H9 (cell line): ENCODE data around the gene ATP2B2. TPM values are rescaled to one million over a fixed set of nuclear protein-coding genes. Genes with fewer than 3 reads are reported as not detected.

Experiments used
- DNase-seq: peaks from one replicate; pipeline ENCODE4 v3.0.0-alpha.2; 2017
- H2AFZ ChIP-seq: one replicate; pipeline ENCODE4 v1.6.1; 2013; ENCODE audit warnings: mild to moderate bottlenecking, low read length, control low read depth, moderate library complexity
- H2AK5ac ChIP-seq: 2 replicates; pipeline ENCODE4 v1.6.1; 2013; ENCODE audit warnings: low read length, control low read depth, mixed read lengths; ENCODE audit not compliant: insufficient read length
- H2BK120ac ChIP-seq: one replicate; pipeline ENCODE4 v1.6.1; 2013; ENCODE audit warnings: low read depth, mild to moderate bottlenecking, low read length, control low read depth, inconsistent platforms; ENCODE audit not compliant: poor library complexity, severe bottlenecking
- H2BK12ac ChIP-seq: 2 replicates; pipeline ENCODE4 v1.6.1; 2013; ENCODE audit warnings: low read length, control low read depth, mixed read lengths, low read depth; ENCODE audit not compliant: insufficient read length
- H2BK15ac ChIP-seq: 2 replicates; pipeline ENCODE4 v1.6.1; 2013; ENCODE audit warnings: low read depth, low read length, control low read depth
- H2BK20ac ChIP-seq: one replicate; pipeline ENCODE4 v1.6.1; 2013; ENCODE audit warnings: low read depth, mild to moderate bottlenecking, low read length, control low read depth, inconsistent platforms; ENCODE audit not compliant: poor library complexity, severe bottlenecking
- H2BK5ac ChIP-seq: 2 replicates; pipeline ENCODE4 v1.6.1; 2013; ENCODE audit warnings: low read length, control low read depth, mixed read lengths; ENCODE audit not compliant: insufficient read length
- H3K14ac ChIP-seq: 2 replicates; pipeline ENCODE4 v1.6.1; 2013; ENCODE audit warnings: low read length, control low read depth; ENCODE audit not compliant: insufficient read depth
- H3K18ac ChIP-seq: 2 replicates; pipeline ENCODE4 v1.6.1; 2013; ENCODE audit warnings: low read depth, mild to moderate bottlenecking, mixed read lengths, low read length, control low read depth; ENCODE audit not compliant: insufficient read length
- H3K23ac ChIP-seq: 2 replicates; pipeline ENCODE4 v1.6.1; 2013; ENCODE audit warnings: low read length, control low read depth, mixed read lengths, low read depth; ENCODE audit not compliant: insufficient read length
- H3K23me2 ChIP-seq: 2 replicates; pipeline ENCODE4 v1.6.1; 2013; ENCODE audit warnings: low read depth, mild to moderate bottlenecking, mixed read lengths, low read length, control low read depth; ENCODE audit not compliant: insufficient read length, poor library complexity, severe bottlenecking
- H3K27ac ChIP-seq: 2 replicates; pipeline ENCODE4 v1.5.1; 2013; ENCODE audit warnings: low read length, control low read depth, mixed read lengths, low read depth; ENCODE audit not compliant: insufficient read length
- H3K27me3 ChIP-seq: 2 replicates; pipeline ENCODE4 v1.6.1; 2013; ENCODE audit warnings: low read length, control low read depth, inconsistent platforms; ENCODE audit not compliant: insufficient read depth
- H3K4ac ChIP-seq: 2 replicates; pipeline ENCODE4 v1.6.1; 2013; ENCODE audit warnings: low read depth, mild to moderate bottlenecking, control low read depth, inconsistent platforms, low read length, moderate library complexity
- H3K4me1 ChIP-seq: 2 replicates; pipeline ENCODE4 v1.6.1; 2013; ENCODE audit warnings: low read length, control low read depth, inconsistent platforms; ENCODE audit not compliant: insufficient read depth
- H3K4me2 ChIP-seq: 2 replicates; pipeline ENCODE4 v1.6.1; 2013; ENCODE audit warnings: low read length, control low read depth, mixed read lengths; ENCODE audit not compliant: insufficient read length, insufficient read depth
- H3K56ac ChIP-seq: 2 replicates; pipeline ENCODE4 v1.6.1; 2013; ENCODE audit warnings: low read depth, mild to moderate bottlenecking, mixed read lengths, low read length, control low read depth; ENCODE audit not compliant: insufficient read length
- H3K79me1 ChIP-seq: 2 replicates; pipeline ENCODE4 v1.6.1; 2013; ENCODE audit warnings: low read depth, mild to moderate bottlenecking, moderate library complexity, low read length, control low read depth, inconsistent platforms; ENCODE audit not compliant: insufficient read depth, poor library complexity, severe bottlenecking
- H3K79me2 ChIP-seq: 2 replicates; pipeline ENCODE4 v1.6.1; 2013; ENCODE audit warnings: low read length, control low read depth, inconsistent platforms; ENCODE audit not compliant: insufficient read depth
- H3K9ac ChIP-seq: 2 replicates; pipeline ENCODE4 v1.6.1; 2013; ENCODE audit warnings: low read length, control low read depth, mixed read lengths; ENCODE audit not compliant: insufficient read length; ENCODE audit errors: extremely low read depth
- H3K9me3 ChIP-seq: one replicate; pipeline ENCODE4 v1.6.1; 2013; ENCODE audit warnings: low read depth, low read length, inconsistent platforms; ENCODE audit not compliant: control insufficient read depth
- H3T11ph ChIP-seq: one replicate; pipeline ENCODE4 v1.6.1; 2013; ENCODE audit warnings: mild to moderate bottlenecking, low read length, control low read depth, inconsistent platforms
- H4K20me1 ChIP-seq: one replicate; pipeline ENCODE4 v1.6.1; 2013; ENCODE audit not compliant: control insufficient read depth, insufficient read length, insufficient read depth
- H4K5ac ChIP-seq: 2 replicates; pipeline ENCODE4 v1.6.1; 2013; ENCODE audit warnings: low read depth, mild to moderate bottlenecking, mixed read lengths, low read length, control low read depth; ENCODE audit not compliant: insufficient read length
- H4K8ac ChIP-seq: replicated peaks from 2 replicates; pipeline ENCODE4 v1.6.1; 2013; ENCODE audit warnings: low read length, control low read depth, mixed read lengths, low read depth; ENCODE audit not compliant: insufficient read length
- H4K91ac ChIP-seq: 2 replicates; pipeline ENCODE4 v1.6.1; 2013; ENCODE audit warnings: low read depth, mild to moderate bottlenecking, moderate library complexity, mixed read lengths, low read length, control low read depth; ENCODE audit not compliant: insufficient read length
- H3K27ac Mint-ChIP-seq, 3 experiments: 2 replicates in 2 of 3; 3 replicates in 1 of 3; pipeline ENCODE4 v1.8.0; 2020 to 2021; ENCODE audit warnings: mixed read lengths in 3 of 3, mild to moderate bottlenecking in 1 of 3, moderate library complexity in 1 of 3
- H3K27me3 Mint-ChIP-seq: 2 replicates; pipeline ENCODE4 v1.8.0; 2021; ENCODE audit warnings: low read depth, mild to moderate bottlenecking, moderate library complexity, mixed read lengths
- H3K36me3 Mint-ChIP-seq, 3 experiments: 2 replicates in 2 of 3; 3 replicates in 1 of 3; pipeline ENCODE4 v1.8.0; 2020 to 2021; ENCODE audit warnings: low read depth in 3 of 3, mixed read lengths in 3 of 3; ENCODE audit not compliant: insufficient read depth in 1 of 3
- H3K4me1 Mint-ChIP-seq, 2 experiments: 2 replicates each; pipeline ENCODE4 v1.8.0; 2020; ENCODE audit warnings: mixed read lengths in 2 of 2
- H3K4me3 Mint-ChIP-seq, 2 experiments: 2 replicates in 1 of 2; 3 replicates in 1 of 2; pipeline ENCODE4 v1.8.0; 2020 to 2021; ENCODE audit warnings: mild to moderate bottlenecking in 2 of 2, mixed read lengths in 2 of 2, moderate library complexity in 1 of 2
- H3K9me3 Mint-ChIP-seq, 2 experiments: 2 replicates in 1 of 2; 3 replicates in 1 of 2; pipeline ENCODE4 v1.8.0; 2020; ENCODE audit warnings: mild to moderate bottlenecking in 2 of 2, mixed read lengths in 2 of 2, moderate library complexity in 1 of 2
- CTCF ChIP-seq: fragments of 200-600 bp; sonication (generic); conservative IDR thresholded peaks from 3 replicates; pipeline ENCODE4 v1.8.0; 2021; ENCODE audit warnings: antibody characterized with exemption, mild to moderate bottlenecking
- WGBS: extraction: QIAGEN DNeasy Blood & Tissue Kit; methylation state at CpG from one replicate; pipeline ENCODE4 v1.1.7; 2013; ENCODE audit warnings: missing lambda C conversion rate, low lambda C conversion rate, mixed read lengths; ENCODE audit not compliant: insufficient read length; ENCODE audit errors: extremely low coverage; 5-methylcytosine and 5-hydroxymethylcytosine counted together
- total RNA-seq: library from RNA; stranded (reverse); gene quantifications from 2 replicates; pipeline ENCODE4 v1.2.1, GENCODE V29; 2021

ATP2B2 gene
- total RNA-seq, 1 experiment from 2014 or later = 0.33 TPM

- no peak for DNase-seq
- H3K9me3 ChIP-seq = no peaks in the 10 kb centered on the region
- no peak overlapping the region for H3T11ph ChIP-seq
- H2BK120ac ChIP-seq = no peak overlapping the region
- no peak overlapping the region for H3K27ac ChIP-seq
- Mint-ChIP-seq H3K36me3 (no peaks in the 10 kb centered on the region), H3K4me3 (no peak overlapping the region), H3K27me3 (peaks cover 1% of the 10 kb centered on the region; the same call in 1 of the 2 replicates), H3K27ac (peak overlapping the region in 1 of 3 experiments; percentile 32; a peak in 2 of 7 replicates), H3K4me1 (0 out of 4 replicates have a peak, but pooled peaks cover 0 to 2% of the 10 kb centered on the region in 2 experiments), H3K9me3 (no peaks in the 10 kb centered on the region; a peak in 1 of 5 replicates)
- H3K27me3 ChIP-seq = no peaks in the 10 kb centered on the region
- no peak overlapping the region for H4K91ac ChIP-seq
- no peak overlapping the region for H3K56ac ChIP-seq
- no peak overlapping the region for H2BK20ac ChIP-seq
- no peak overlapping the region for H3K4me2 ChIP-seq
- no peak overlapping the region for H3K14ac ChIP-seq
- no peak overlapping the region for H2BK5ac ChIP-seq
- TF ChIP-seq CTCF = no peak
- H2BK15ac ChIP-seq = no peak overlapping the region
- H3K9ac ChIP-seq = no peak overlapping the region
- WGBS = no CpG with 5 or more reads among the region's 16 CpGs
- H3K79me1 ChIP-seq = no peaks in the 10 kb centered on the region
- no peak overlapping the region for H3K23ac ChIP-seq
- no peaks in the 10 kb centered on the region for H3K4me1 ChIP-seq
- H2AFZ ChIP-seq = no peak overlapping the region
- no peak overlapping the region for H3K18ac ChIP-seq
- H3K23me2 ChIP-seq = no peaks in the 10 kb centered on the region
- H3K4ac ChIP-seq = no peak overlapping the region
- no peaks in the 10 kb centered on the region for H4K20me1 ChIP-seq
- H2AK5ac ChIP-seq = no peak overlapping the region
- no peak overlapping the region for H4K8ac ChIP-seq
- H2BK12ac ChIP-seq = no peak overlapping the region
- H3K79me2 ChIP-seq = no peaks in the 10 kb centered on the region
- H4K5ac ChIP-seq = no peak overlapping the region
These were observed 67.1 kb downstream of the ATP2B2 start for GRCh38 chr3:10437995-10438901.
